SK-N-SH treated with all-trans-retinoic acid at 6 μM for 48 hours (cell line): Measurements from ENCODE around the gene DLK1.

Experiments
- ATAC-seq: fragments of 200-7000 bp; cut with Tn5 transposase; 3 replicates; pipeline ENCODE4 v1.9.1; 2020; ENCODE audit warnings: mild to moderate bottlenecking, moderate library complexity
- BACH2 ChIP-seq: fragments of 250-450 bp; sonication (Bioruptor Pico); IDR thresholded peaks from 2 replicates; pipeline ENCODE4 v1.9.0; 2021; ENCODE audit warnings: mild to moderate bottlenecking, borderline replicate concordance
- CSDC2 ChIP-seq: fragments of 250-450 bp; sonication (Bioruptor Pico); IDR thresholded peaks from 2 replicates; pipeline ENCODE4 v1.5.0; 2020; ENCODE audit warnings: mild to moderate bottlenecking, moderate library complexity
- GLIS3 ChIP-seq: fragments of 250-450 bp; sonication (Bioruptor Pico); IDR thresholded peaks from 2 replicates; pipeline ENCODE4 v1.5.0; 2020; ENCODE audit warnings: mild to moderate bottlenecking, moderate library complexity
- OSR1 ChIP-seq: fragments of 250-450 bp; sonication (Bioruptor Pico); IDR thresholded peaks from 2 replicates; pipeline ENCODE4 v1.8.0; 2022; ENCODE audit warnings: moderate library complexity, mild to moderate bottlenecking, inconsistent platforms
- POU6F1 ChIP-seq: fragments of 250-450 bp; sonication (Bioruptor Pico); IDR thresholded peaks from 2 replicates; pipeline ENCODE4 v1.8.0; 2021; ENCODE audit warnings: low read depth, mild to moderate bottlenecking, moderate library complexity, borderline replicate concordance
- RARB ChIP-seq: fragments of 250-450 bp; sonication (Bioruptor Pico); IDR thresholded peaks from 2 replicates; pipeline ENCODE4 v1.8.0; 2021; ENCODE audit warnings: mild to moderate bottlenecking, moderate library complexity
- SNAI2 ChIP-seq: fragments of 250-450 bp; sonication (Bioruptor Pico); IDR thresholded peaks from 2 replicates; pipeline ENCODE4 v1.5.0; 2020; ENCODE audit warnings: mild to moderate bottlenecking, moderate library complexity
- TOX ChIP-seq: fragments of 250-450 bp; sonication (Bioruptor Pico); IDR thresholded peaks from 2 replicates; pipeline ENCODE4 v1.8.0; 2021; ENCODE audit warnings: mild to moderate bottlenecking, moderate library complexity, borderline replicate concordance
- ZC3H10 ChIP-seq: fragments of 250-450 bp; sonication (Bioruptor Pico); IDR thresholded peaks from 2 replicates; pipeline ENCODE4 v1.5.1; 2021; ENCODE audit warnings: mild to moderate bottlenecking, moderate library complexity
- ZFP3 ChIP-seq: fragments of 250-450 bp; sonication (Bioruptor Pico); IDR thresholded peaks from 2 replicates; pipeline ENCODE4 v1.5.0; 2020; ENCODE audit warnings: mild to moderate bottlenecking, moderate library complexity
- ZFP30 ChIP-seq: fragments of 450-650 bp; formaldehyde crosslinking; IDR thresholded peaks from 2 replicates; pipeline ENCODE4 v1.5.0; 2022; ENCODE audit warnings: mild to moderate bottlenecking, moderate library complexity
- ZNF70 ChIP-seq: fragments of 450-650 bp; formaldehyde crosslinking; IDR thresholded peaks from 2 replicates; pipeline ENCODE4 v1.5.0; 2020; ENCODE audit warnings: mild to moderate bottlenecking, moderate library complexity
- ZNF8 ChIP-seq: fragments of 450-650 bp; formaldehyde crosslinking; IDR thresholded peaks from 2 replicates; pipeline ENCODE4 v1.5.0; 2020; ENCODE audit warnings: mild to moderate bottlenecking, moderate library complexity
- TF ChIP-seq, protein P1 (sequence below): fragments of 250-450 bp; sonication (Bioruptor Pico); IDR thresholded peaks from 2 replicates; pipeline ENCODE4 v1.8.0; 2020; ENCODE audit warnings: mild to moderate bottlenecking, moderate library complexity, borderline replicate concordance
- TF ChIP-seq, protein P2 (sequence below): fragments of 250-450 bp; sonication (Bioruptor Pico); IDR thresholded peaks from 2 replicates; pipeline ENCODE4 v1.5.1; 2020; ENCODE audit warnings: low read depth, mild to moderate bottlenecking, moderate library complexity
- TF ChIP-seq, protein P3 (sequence below): fragments of 250-450 bp; sonication (Bioruptor Pico); IDR thresholded peaks from 2 replicates; pipeline ENCODE4 v1.5.1; 2021; ENCODE audit warnings: mild to moderate bottlenecking, moderate library complexity
- TF ChIP-seq, protein P4 (sequence below): fragments of 250-450 bp; sonication (Bioruptor Pico); IDR thresholded peaks from 2 replicates; pipeline ENCODE4 v1.5.0; 2020; ENCODE audit warnings: mild to moderate bottlenecking, moderate library complexity

Gene DLK1

DNA sequence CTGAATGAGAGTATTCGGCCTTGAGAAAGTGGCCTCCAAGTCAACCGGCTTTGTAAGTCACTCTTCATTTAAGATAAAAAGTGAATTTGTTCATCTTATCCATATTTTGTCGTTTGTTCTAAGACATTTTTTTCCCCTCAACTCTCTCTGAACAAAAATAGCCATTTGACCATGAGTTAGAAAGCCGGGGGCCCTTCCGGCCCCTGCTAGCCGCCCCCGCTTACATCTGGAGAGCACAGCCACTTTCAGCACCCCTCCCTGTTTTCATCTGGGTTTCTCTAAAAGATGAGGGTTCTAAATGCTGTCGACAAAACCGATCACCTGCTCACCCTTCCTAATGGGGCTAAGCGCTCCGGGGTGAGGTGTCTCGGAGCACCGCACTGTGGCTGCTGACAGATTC lies 30.7 kb upstream of the DLK1 start:
- no peak for TF ChIP-seq ZFP30 (CRISPR knock-in tag)
- TF ChIP-seq BACH2: no peak
- no peak for TF ChIP-seq ZNF8 (CRISPR knock-in tag)
- TF ChIP-seq ZNF70 (CRISPR knock-in tag): no peak
- TF ChIP-seq GLIS3 (CRISPR knock-in tag): no peak
- no peak for TF ChIP-seq POU6F1 (CRISPR knock-in tag)
- ATAC-seq: no peak

DNA sequence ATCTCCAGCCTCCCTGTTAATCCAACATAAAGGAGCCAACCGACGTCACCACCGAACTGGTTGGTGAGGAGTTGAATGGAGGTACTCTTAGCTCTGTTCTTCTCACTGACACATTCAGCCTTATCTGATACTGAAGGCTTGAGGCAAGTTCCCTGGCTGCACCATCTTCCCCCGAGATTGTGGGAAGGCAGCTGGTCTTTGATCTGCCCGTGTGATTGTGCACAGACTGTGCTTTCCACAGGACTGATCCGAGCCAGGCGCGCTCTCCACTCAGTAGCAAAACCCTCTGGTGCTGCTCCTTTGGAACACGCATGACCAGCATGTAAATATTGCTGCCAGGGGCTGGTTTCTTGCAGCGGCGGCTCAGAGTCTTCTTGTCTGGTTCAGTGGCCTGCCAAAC lies 30.1 kb upstream of the DLK1 start:
- no peak for ATAC-seq
- no peak for TF ChIP-seq TOX (CRISPR knock-in tag)
- TF ChIP-seq OSR1: no peak
- TF ChIP-seq, protein P1, sequence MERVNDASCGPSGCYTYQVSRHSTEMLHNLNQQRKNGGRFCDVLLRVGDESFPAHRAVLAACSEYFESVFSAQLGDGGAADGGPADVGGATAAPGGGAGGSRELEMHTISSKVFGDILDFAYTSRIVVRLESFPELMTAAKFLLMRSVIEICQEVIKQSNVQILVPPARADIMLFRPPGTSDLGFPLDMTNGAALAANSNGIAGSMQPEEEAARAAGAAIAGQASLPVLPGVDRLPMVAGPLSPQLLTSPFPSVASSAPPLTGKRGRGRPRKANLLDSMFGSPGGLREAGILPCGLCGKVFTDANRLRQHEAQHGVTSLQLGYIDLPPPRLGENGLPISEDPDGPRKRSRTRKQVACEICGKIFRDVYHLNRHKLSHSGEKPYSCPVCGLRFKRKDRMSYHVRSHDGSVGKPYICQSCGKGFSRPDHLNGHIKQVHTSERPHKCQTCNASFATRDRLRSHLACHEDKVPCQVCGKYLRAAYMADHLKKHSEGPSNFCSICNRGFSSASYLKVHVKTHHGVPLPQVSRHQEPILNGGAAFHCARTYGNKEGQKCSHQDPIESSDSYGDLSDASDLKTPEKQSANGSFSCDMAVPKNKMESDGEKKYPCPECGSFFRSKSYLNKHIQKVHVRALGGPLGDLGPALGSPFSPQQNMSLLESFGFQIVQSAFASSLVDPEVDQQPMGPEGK (CRISPR knock-in tag): no peak
- no peak for TF ChIP-seq ZC3H10

GRCh38 chr14:100698066-100698465 lies 28.6 kb upstream of the DLK1 start:
- TF ChIP-seq, protein P1 (CRISPR knock-in tag): no peak
- TF ChIP-seq ZNF70 (CRISPR knock-in tag) (no peak), ZC3H10 (no peak), POU6F1 (CRISPR knock-in tag) (no peak), ZFP30 (CRISPR knock-in tag) (no peak), BACH2 (no peak), TOX (CRISPR knock-in tag) (no peak), ZFP3 (CRISPR knock-in tag) (no peak), GLIS3 (CRISPR knock-in tag) (no peak)
- TF ChIP-seq, protein P2, sequence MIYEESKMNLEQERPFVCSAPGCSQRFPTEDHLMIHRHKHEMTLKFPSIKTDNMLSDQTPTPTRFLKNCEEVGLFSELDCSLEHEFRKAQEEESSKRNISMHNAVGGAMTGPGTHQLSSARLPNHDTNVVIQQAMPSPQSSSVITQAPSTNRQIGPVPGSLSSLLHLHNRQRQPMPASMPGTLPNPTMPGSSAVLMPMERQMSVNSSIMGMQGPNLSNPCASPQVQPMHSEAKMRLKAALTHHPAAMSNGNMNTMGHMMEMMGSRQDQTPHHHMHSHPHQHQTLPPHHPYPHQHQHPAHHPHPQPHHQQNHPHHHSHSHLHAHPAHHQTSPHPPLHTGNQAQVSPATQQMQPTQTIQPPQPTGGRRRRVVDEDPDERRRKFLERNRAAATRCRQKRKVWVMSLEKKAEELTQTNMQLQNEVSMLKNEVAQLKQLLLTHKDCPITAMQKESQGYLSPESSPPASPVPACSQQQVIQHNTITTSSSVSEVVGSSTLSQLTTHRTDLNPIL (CRISPR knock-in tag): no peak
- TF ChIP-seq, protein P3, sequence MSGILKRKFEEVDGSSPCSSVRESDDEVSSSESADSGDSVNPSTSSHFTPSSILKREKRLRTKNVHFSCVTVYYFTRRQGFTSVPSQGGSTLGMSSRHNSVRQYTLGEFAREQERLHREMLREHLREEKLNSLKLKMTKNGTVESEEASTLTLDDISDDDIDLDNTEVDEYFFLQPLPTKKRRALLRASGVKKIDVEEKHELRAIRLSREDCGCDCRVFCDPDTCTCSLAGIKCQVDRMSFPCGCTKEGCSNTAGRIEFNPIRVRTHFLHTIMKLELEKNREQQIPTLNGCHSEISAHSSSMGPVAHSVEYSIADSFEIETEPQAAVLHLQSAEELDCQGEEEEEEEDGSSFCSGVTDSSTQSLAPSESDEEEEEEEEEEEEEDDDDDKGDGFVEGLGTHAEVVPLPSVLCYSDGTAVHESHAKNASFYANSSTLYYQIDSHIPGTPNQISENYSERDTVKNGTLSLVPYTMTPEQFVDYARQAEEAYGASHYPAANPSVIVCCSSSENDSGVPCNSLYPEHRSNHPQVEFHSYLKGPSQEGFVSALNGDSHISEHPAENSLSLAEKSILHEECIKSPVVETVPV (CRISPR knock-in tag): no peak
- no peak for ATAC-seq

DNA sequence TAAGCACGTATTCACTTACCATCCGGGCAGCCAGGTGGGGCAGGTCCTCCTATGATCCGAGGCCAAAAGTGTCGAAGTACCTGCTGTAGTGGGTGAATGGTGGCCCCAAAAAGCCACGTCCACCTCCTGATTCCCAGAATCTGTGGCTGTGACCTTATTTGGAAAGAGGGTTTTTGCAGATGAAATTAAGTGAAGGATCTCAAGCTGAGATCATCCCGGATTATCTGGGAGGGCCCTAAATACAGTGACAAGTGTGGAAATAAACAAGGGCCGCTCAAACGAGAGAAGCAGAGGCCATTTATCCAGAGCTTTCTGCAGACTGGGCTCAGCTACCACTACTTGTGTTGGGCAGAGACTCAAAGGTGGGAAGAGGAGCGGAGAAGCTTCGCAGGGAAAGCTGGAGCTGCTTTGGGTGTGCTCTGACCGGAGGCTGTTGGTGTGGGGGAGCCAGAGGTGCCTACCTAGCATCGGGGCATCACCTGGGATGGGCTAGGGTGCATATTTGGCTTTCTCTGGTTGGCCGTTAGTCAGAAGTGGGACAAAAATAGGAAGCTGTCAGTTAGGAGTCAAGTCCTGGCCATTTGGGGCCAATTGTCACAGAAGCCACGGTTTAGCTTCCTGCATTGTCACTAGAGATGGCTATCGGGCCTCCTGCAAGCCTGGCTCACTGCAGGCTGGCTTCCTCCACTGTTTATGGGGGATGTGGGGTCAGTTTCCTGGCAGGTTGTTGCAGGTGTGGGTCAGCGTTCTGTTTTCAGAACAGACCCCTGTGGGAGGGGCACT lies 27.8 kb upstream of the DLK1 start:
- ATAC-seq: no peak
- no peak for TF ChIP-seq GLIS3 (CRISPR knock-in tag)
- no peak for TF ChIP-seq ZNF70 (CRISPR knock-in tag)
- no peak for TF ChIP-seq RARB (CRISPR knock-in tag)
- no peak for TF ChIP-seq SNAI2
- no peak for TF ChIP-seq CSDC2
- TF ChIP-seq, protein P4, sequence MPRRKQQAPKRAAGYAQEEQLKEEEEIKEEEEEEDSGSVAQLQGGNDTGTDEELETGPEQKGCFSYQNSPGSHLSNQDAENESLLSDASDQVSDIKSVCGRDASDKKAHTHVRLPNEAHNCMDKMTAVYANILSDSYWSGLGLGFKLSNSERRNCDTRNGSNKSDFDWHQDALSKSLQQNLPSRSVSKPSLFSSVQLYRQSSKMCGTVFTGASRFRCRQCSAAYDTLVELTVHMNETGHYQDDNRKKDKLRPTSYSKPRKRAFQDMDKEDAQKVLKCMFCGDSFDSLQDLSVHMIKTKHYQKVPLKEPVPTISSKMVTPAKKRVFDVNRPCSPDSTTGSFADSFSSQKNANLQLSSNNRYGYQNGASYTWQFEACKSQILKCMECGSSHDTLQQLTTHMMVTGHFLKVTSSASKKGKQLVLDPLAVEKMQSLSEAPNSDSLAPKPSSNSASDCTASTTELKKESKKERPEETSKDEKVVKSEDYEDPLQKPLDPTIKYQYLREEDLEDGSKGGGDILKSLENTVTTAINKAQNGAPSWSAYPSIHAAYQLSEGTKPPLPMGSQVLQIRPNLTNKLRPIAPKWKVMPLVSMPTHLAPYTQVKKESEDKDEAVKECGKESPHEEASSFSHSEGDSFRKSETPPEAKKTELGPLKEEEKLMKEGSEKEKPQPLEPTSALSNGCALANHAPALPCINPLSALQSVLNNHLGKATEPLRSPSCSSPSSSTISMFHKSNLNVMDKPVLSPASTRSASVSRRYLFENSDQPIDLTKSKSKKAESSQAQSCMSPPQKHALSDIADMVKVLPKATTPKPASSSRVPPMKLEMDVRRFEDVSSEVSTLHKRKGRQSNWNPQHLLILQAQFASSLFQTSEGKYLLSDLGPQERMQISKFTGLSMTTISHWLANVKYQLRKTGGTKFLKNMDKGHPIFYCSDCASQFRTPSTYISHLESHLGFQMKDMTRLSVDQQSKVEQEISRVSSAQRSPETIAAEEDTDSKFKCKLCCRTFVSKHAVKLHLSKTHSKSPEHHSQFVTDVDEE: no peak
